Endodermal cell (in vitro differentiated cells): Measurements from ENCODE around the gene MACROD1. TPM values are rescaled to one million over a fixed set of nuclear protein-coding genes. Genes with fewer than 3 reads are reported as not detected.

Experiments used
- DNase-seq: peaks from one replicate; pipeline ENCODE4 v3.0.0-alpha.2; 2017
- H3K27ac ChIP-seq: 2 replicates; pipeline ENCODE4 v1.5.1; 2013; ENCODE audit warnings: mild to moderate bottlenecking, low read depth, low read length, moderate library complexity
- H3K27me3 ChIP-seq: 2 replicates; pipeline ENCODE4 v1.6.1; 2013; ENCODE audit warnings: mild to moderate bottlenecking, low read length, moderate library complexity; ENCODE audit not compliant: insufficient read depth, control insufficient read depth, poor library complexity, severe bottlenecking
- H3K36me3 ChIP-seq: 2 replicates; pipeline ENCODE4 v1.7.0; 2013; ENCODE audit warnings: mild to moderate bottlenecking, low read length, moderate library complexity; ENCODE audit not compliant: control insufficient read depth, insufficient read depth
- H3K4me1 ChIP-seq: one replicate; pipeline ENCODE4 v1.7.0; 2013; ENCODE audit warnings: low read length; ENCODE audit not compliant: control insufficient read depth, insufficient read depth
- H3K4me3 ChIP-seq: 2 replicates; pipeline ENCODE4 v1.5.1; 2013; ENCODE audit warnings: mild to moderate bottlenecking, low read length, moderate library complexity
- H3K9ac ChIP-seq: 2 replicates; pipeline ENCODE4 v1.6.1; 2013; ENCODE audit warnings: mild to moderate bottlenecking, low read length, moderate library complexity; ENCODE audit not compliant: poor library complexity, severe bottlenecking; ENCODE audit errors: extremely low read depth
- H3K9me3 ChIP-seq: 2 replicates; pipeline ENCODE4 v1.6.1; 2013; ENCODE audit warnings: mild to moderate bottlenecking, low read length, moderate library complexity; ENCODE audit not compliant: control insufficient read depth
- H3K27ac Mint-ChIP-seq: 2 replicates; pipeline ENCODE4 v1.8.0; 2020; ENCODE audit warnings: mixed read lengths
- H3K27me3 Mint-ChIP-seq: 2 replicates; pipeline ENCODE4 v1.8.0; 2021; ENCODE audit warnings: mild to moderate bottlenecking, mixed read lengths; ENCODE audit not compliant: insufficient read depth
- H3K36me3 Mint-ChIP-seq: 2 replicates; pipeline ENCODE4 v1.8.0; 2020; ENCODE audit warnings: low read depth, mixed read lengths
- H3K4me1 Mint-ChIP-seq: 2 replicates; pipeline ENCODE4 v1.8.0; 2020; ENCODE audit warnings: mixed read lengths
- H3K4me3 Mint-ChIP-seq: 2 replicates; pipeline ENCODE4 v1.8.0; 2020; ENCODE audit warnings: mild to moderate bottlenecking, moderate library complexity, mixed read lengths
- H3K9me3 Mint-ChIP-seq: 2 replicates; pipeline ENCODE4 v1.8.0; 2020; ENCODE audit warnings: mild to moderate bottlenecking, mixed read lengths
- WGBS, 2 experiments: methylation state at CpG; one replicate each; pipeline versions ENCODE4 v1.1.5 to v1.1.7; 2013; ENCODE audit warnings: missing lambda C conversion rate in 2 of 2, mixed read lengths in 1 of 2; ENCODE audit not compliant: insufficient coverage in 1 of 2, insufficient read length in 1 of 2; 5-methylcytosine and 5-hydroxymethylcytosine counted together
- total RNA-seq, 2 donors: library from RNA; stranded (reverse); fragmentation: NEBNext Ultra II Directional in 1 of 2; extraction: Animal tissue kit (Norgen Biotek cat#: 25700) in 1 of 2; gene quantifications; 2 replicates in 1 of 2; 3 replicates in 1 of 2; pipeline ENCODE4 v1.2.1, GENCODE V29; 2021
- TF ChIP-seq, protein P1 (sequence below): fragments of 200-600 bp; sonication (generic); conservative IDR thresholded peaks from 2 replicates; pipeline ENCODE4 v1.5.0; 2021; ENCODE audit warnings: antibody characterized with exemption, mild to moderate bottlenecking

MACROD1 gene
- total RNA-seq, 2 donors from 2014 or later: 23.0 to 41.9 TPM

DNA sequence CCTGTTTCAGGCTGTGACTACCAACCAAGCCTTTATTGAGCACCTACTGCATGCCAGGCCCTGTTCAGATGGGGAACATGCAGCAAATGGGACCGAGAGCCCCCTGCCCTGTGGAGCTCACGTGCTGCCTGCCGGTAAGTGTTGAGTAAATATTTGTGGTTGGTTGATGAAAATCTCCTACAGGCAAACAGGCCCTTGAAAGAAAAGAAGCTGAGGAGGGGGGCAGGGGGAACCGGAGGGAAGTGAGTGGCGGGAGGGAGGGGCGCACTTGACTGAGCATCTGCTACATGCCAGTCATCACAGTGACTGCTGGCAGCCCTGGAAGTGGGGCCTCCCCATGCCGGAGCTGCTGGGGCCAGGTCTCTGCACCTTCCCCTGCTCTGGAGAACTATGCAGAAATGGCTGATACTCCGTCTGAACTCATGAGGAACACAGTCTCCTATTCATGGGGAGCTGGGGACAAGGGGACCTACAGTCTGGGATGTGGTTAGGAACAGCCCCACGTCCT is 34.2 kb downstream of the MACROD1 start:
- Histone ChIP-seq H3K4me1 (peaks cover 25% of the 10 kb centered on the region), H3K27me3 (peaks cover 24% of the 10 kb centered on the region), H3K4me3 (peak overlapping the region; percentile 49), H3K36me3 (no peaks in the 10 kb centered on the region), H3K9ac (no peak overlapping the region), H3K27ac (no peak overlapping the region), H3K9me3 (no peaks in the 10 kb centered on the region)
- Mint-ChIP-seq H3K27ac (peak overlapping the region; percentile 59), H3K27me3 (peaks cover 26% of the 10 kb centered on the region), H3K4me1 (peaks cover 50% of the 10 kb centered on the region), H3K36me3 (no peaks in the 10 kb centered on the region), H3K9me3 (no peaks in the 10 kb centered on the region), H3K4me3 (peak overlapping the region; percentile 35)
- no peak for DNase-seq
- TF ChIP-seq, protein P1, sequence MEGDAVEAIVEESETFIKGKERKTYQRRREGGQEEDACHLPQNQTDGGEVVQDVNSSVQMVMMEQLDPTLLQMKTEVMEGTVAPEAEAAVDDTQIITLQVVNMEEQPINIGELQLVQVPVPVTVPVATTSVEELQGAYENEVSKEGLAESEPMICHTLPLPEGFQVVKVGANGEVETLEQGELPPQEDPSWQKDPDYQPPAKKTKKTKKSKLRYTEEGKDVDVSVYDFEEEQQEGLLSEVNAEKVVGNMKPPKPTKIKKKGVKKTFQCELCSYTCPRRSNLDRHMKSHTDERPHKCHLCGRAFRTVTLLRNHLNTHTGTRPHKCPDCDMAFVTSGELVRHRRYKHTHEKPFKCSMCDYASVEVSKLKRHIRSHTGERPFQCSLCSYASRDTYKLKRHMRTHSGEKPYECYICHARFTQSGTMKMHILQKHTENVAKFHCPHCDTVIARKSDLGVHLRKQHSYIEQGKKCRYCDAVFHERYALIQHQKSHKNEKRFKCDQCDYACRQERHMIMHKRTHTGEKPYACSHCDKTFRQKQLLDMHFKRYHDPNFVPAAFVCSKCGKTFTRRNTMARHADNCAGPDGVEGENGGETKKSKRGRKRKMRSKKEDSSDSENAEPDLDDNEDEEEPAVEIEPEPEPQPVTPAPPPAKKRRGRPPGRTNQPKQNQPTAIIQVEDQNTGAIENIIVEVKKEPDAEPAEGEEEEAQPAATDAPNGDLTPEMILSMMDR: no peak
- 29 to 40% methylated on average over 2 to 9 of the region's 9 CpGs for WGBS, 2 experiments

DNA sequence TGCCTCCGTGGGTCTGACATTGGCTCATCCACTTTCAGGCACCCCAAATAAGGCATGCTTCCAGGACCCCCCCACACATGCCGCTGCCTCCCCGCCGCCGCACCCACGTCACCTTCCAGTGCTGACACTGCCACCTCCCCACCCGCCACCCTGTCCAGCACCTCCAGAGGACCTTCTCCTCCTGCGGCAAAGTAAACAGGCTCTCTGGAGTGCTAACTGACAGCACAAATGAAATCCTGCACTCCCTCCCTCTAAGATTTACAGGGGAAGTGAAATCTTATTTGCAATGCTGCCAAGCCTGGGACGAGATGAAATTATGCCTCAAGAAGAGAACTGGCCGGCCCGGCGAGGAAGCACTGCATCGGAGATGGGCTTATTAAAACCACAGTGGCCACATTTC is 35.3 kb downstream of the MACROD1 start:
- Mint-ChIP-seq H3K4me3 (no peak overlapping the region), H3K4me1 (peaks cover 50% of the 10 kb centered on the region), H3K36me3 (no peaks in the 10 kb centered on the region), H3K27ac (peak overlapping the region; percentile 41), H3K9me3 (no peaks in the 10 kb centered on the region), H3K27me3 (peaks cover 23% of the 10 kb centered on the region)
- H3K27ac ChIP-seq: no peak overlapping the region
- TF ChIP-seq, protein P1: no peak
- WGBS, 2 experiments: 87 to 91% methylated on average over 10 to 13 of the region's 13 CpGs
- no peak overlapping the region for H3K9ac ChIP-seq
- H3K36me3 ChIP-seq: no peaks in the 10 kb centered on the region
- DNase-seq: no peak
- peaks cover 25% of the 10 kb centered on the region for H3K4me1 ChIP-seq
- no peaks in the 10 kb centered on the region for H3K9me3 ChIP-seq
- peaks cover 18% of the 10 kb centered on the region for H3K27me3 ChIP-seq
- no peak overlapping the region for H3K4me3 ChIP-seq

DNA sequence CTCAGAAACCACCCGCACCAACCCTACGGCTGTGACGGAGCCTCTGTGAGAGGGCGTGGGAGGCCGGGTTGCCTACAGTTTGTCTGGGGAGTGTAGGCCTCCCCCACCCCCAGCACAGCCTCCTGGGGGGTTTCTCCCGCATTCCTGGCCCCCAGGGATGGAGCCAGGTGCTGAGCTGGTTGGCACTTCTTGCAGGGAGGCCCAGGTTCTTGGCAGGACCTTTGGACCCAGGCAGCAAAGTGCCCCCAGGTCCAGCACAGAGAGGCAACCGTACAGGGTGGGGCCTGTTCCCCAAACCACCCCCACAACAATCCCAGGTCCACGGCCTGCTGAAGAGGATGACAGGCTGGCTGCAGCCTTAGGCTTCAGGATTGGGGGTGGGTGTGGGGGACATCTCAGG is 36.5 kb downstream of the MACROD1 start:
- no peak overlapping the region for H3K27ac ChIP-seq
- H3K4me3 ChIP-seq: no peak overlapping the region
- peaks cover 13% of the 10 kb centered on the region for H3K27me3 Mint-ChIP-seq
- TF ChIP-seq, protein P1: no peak
- H3K36me3 Mint-ChIP-seq: no peaks in the 10 kb centered on the region
- DNase-seq: no peak
- H3K36me3 ChIP-seq: no peaks in the 10 kb centered on the region
- peaks cover 11% of the 10 kb centered on the region for H3K27me3 ChIP-seq
- peaks cover 25% of the 10 kb centered on the region for H3K4me1 ChIP-seq
- no peaks in the 10 kb centered on the region for H3K9me3 ChIP-seq
- H3K9ac ChIP-seq: no peak overlapping the region
- no peak overlapping the region for H3K27ac Mint-ChIP-seq
- 86 to 93% methylated on average over 3 to 8 of the region's 8 CpGs for WGBS, 2 experiments
- peaks cover 50% of the 10 kb centered on the region for H3K4me1 Mint-ChIP-seq
- H3K9me3 Mint-ChIP-seq: no peaks in the 10 kb centered on the region
- no peak overlapping the region for H3K4me3 Mint-ChIP-seq
